IPS-20b (cell line): Measurements from ENCODE around the gene P2RX3.

Source experiments
- H3K27ac ChIP-seq: one replicate; pipeline ENCODE4 v1.5.1; 2013; ENCODE audit warnings: low read length
- H3K27me3 ChIP-seq: 2 replicates; pipeline ENCODE4 v1.6.1; 2013; ENCODE audit warnings: mild to moderate bottlenecking, low read length, inconsistent platforms; ENCODE audit not compliant: insufficient read depth
- H3K36me3 ChIP-seq: 2 replicates; pipeline ENCODE4 v1.6.1; 2013; ENCODE audit warnings: low read depth, mild to moderate bottlenecking, inconsistent platforms, low read length, moderate library complexity; ENCODE audit not compliant: insufficient read depth
- H3K4me1 ChIP-seq: 2 replicates; pipeline ENCODE4 v1.6.1; 2013; ENCODE audit warnings: mild to moderate bottlenecking, control low read depth, inconsistent platforms, low read length, moderate library complexity; ENCODE audit not compliant: insufficient read depth
- H3K4me3 ChIP-seq: 2 replicates; pipeline ENCODE4 v1.5.1; 2013; ENCODE audit warnings: mild to moderate bottlenecking, low read length, inconsistent platforms
- H3K9ac ChIP-seq: 2 replicates; pipeline ENCODE4 v1.6.1; 2013; ENCODE audit warnings: low read depth, mild to moderate bottlenecking, inconsistent platforms, low read length, moderate library complexity
- H3K9me3 ChIP-seq: 2 replicates; pipeline ENCODE4 v1.6.1; 2013; ENCODE audit warnings: mild to moderate bottlenecking, low read depth, low read length, inconsistent platforms; ENCODE audit not compliant: insufficient read depth

P2RX3 gene

DNA sequence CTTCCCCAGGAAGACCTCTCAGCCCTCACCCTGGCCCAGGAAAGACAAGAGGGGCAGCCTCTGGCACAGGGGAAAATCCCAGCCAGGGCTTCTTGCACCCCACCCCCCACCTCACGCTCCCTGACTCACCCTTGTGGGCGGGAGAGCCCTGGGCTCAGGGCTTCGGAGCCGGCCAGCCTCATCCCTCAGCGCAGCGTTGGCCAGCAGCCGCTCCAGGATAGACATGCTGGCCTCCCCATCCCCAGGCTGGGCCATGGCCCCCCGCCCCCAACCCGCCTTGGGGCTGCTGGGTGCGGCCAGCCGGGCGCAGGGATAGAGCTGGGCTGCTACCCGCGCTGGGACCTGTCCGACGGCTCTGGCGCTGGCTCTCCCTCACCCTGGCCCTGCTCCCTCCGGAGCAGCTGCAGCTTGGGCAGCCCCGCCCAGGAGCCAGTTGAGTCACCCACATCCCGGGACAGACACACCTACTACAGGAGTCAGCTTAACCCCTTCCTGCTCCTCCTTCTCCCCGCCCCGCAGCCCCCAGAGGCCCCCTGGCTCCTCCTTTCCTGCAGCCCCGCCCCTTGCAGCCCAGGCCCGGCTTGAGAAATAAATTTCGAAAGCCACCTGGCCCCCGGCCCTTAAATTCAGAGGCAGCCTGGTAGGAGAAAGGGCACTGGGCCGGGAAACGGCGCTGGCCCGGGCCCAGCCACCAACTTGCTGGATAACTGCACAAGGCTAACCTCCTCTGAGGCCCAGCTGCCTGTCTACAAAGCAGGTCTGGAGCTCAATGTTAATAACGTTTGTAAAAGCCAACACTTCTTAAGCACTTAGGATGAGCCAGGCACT lies 26.8 kb upstream of the P2RX3 start:
- Histone ChIP-seq H3K4me1 (peaks cover 21% of the 10 kb centered on the region), H3K9me3 (no peaks in the 10 kb centered on the region), H3K27me3 (no peaks in the 10 kb centered on the region), H3K9ac (peak overlapping the region; percentile 60; the same call in 1 of the 2 replicates), H3K4me3 (peak overlapping the region; percentile 59; the same call in 1 of the 2 replicates), H3K27ac (no peak overlapping the region), H3K36me3 (peaks cover 87% of the 10 kb centered on the region)

DNA sequence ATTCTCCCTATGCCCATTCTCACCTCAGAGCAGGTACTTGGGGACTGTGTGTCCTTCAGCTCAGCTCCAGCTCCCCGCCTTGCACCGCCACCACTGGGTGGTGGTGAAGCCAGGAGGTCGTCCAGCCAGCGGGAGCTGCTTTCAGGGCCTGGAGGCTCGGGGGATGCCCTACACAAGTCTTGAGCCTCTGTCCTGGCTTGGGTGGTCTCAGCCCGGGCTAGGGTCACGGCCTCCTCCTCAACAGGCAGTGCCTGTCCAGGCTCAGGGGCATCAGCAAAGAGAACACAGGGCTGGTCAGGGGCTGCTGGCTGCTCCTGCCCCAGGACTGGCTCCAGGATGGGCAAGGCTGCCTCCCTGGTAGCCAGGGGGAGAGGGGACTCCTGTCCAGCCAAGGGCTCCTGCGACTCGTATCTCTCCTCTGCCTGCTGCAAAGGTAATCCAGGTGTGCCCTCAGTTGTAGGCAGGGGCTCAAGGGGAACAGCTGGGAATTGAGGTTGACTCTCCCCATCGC lies 25.6 kb upstream of the P2RX3 start:
- H3K9ac ChIP-seq, result no peak overlapping the region
- H3K9me3 ChIP-seq, result no peaks in the 10 kb centered on the region
- no peaks in the 10 kb centered on the region for H3K27me3 ChIP-seq
- peaks cover 93% of the 10 kb centered on the region for H3K36me3 ChIP-seq
- no peak overlapping the region for H3K27ac ChIP-seq
- H3K4me1 ChIP-seq, result peaks cover 22% of the 10 kb centered on the region
- no peak overlapping the region for H3K4me3 ChIP-seq

DNA sequence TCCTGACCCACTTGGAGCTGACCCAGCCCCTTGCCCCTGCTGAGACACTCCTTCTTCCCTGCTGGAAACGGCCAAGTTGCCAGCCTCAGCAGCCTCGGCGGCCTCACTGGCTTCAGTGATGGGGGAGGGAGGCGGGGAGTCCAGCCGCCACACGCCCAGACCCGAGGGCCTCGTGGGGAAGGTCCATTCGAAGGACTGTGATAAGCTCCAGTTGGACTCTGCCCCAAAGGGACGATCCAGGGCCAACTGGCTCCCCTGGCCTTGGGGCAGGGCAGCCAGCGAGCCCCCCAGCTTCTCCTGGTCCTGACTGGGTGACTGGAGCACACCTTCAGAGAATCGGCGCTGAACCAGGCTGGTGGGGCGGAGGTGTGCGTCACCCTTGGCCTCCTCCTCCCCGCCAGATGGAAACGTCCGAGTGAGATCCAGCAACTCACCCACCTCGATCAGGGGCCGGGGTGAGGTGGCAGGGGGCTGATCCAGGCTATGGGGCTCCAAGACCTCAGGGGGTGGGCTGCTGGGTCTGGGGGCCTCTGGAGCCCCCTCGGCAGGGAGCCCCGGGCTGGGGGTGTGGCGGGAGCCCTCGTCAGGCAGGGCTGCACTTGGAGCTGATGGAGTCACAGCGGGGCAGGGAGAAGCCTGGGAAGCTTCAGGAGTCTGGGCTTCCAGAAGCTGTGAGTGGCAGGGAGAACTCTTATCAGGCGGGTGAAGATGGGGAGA lies 24.9 kb upstream of the P2RX3 start:
- H3K27me3 ChIP-seq, result no peaks in the 10 kb centered on the region
- no peak overlapping the region for H3K27ac ChIP-seq
- H3K4me3 ChIP-seq, result no peak overlapping the region
- peaks cover 93% of the 10 kb centered on the region for H3K36me3 ChIP-seq
- no peaks in the 10 kb centered on the region for H3K9me3 ChIP-seq
- no peak overlapping the region for H3K9ac ChIP-seq
- peaks cover 22% of the 10 kb centered on the region for H3K4me1 ChIP-seq

DNA sequence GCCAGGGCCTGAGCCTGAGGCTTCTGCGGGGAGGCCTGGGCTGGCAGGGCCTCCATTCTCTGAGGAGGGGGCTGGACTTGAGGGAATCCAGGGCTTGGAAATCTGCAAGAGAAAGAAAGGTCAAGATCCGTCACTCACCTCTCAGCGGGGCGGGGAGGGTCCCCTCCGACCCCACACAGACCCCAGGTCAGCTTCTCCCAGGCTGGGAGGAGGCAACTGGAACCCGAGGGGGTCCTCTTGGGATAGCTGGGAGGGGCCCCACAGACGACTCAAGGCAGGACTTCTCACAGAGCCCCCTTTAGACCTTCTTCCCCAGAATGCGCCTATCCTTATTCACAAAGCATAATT lies 24.4 kb upstream of the P2RX3 start:
- H3K36me3 ChIP-seq, result peaks cover 92% of the 10 kb centered on the region
- no peak overlapping the region for H3K9ac ChIP-seq
- no peak overlapping the region for H3K4me3 ChIP-seq
- H3K27ac ChIP-seq, result no peak overlapping the region
- no peaks in the 10 kb centered on the region for H3K9me3 ChIP-seq
- H3K27me3 ChIP-seq, result no peaks in the 10 kb centered on the region
- H3K4me1 ChIP-seq, result peaks cover 22% of the 10 kb centered on the region

DNA sequence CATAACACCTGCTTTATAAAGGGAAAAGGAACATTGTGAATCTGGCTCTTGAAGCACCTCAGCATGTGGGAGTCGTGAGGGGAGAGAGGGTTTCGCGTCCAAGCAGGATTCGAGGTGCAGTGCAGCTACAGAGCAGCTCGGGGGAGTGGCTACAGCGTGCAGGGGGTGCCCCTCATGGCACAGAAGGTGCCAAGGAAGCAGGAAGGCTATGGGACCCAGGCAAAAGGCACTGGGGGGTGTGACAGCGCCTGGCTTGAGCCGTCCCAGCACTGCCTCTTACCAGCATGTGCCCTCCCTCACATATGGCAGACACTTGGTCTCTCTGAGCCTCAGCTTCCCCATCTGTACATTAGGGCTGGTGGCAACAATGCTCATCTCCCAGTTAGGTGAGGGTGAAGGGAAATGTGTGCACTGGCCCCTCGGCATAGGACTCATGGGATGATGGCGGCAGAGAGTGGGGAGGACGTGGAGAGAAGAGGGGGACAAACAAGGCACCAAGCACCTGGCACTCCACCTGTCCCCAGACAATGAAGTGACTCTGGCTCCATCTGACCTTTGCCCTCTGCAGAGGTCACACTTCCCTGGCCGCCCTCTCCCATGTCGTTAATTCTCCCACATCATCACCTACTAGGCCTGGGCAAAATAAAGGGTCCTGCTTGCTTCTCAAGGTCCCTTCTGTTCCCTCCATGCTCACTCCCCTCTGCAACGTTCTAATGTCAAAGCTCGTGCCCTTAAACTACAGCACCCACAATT lies 23.8 kb upstream of the P2RX3 start:
- Histone ChIP-seq H3K9ac (no peak overlapping the region), H3K27me3 (no peaks in the 10 kb centered on the region), H3K27ac (no peak overlapping the region), H3K36me3 (peaks cover 89% of the 10 kb centered on the region), H3K4me1 (peaks cover 22% of the 10 kb centered on the region), H3K9me3 (no peaks in the 10 kb centered on the region), H3K4me3 (no peak overlapping the region)

DNA sequence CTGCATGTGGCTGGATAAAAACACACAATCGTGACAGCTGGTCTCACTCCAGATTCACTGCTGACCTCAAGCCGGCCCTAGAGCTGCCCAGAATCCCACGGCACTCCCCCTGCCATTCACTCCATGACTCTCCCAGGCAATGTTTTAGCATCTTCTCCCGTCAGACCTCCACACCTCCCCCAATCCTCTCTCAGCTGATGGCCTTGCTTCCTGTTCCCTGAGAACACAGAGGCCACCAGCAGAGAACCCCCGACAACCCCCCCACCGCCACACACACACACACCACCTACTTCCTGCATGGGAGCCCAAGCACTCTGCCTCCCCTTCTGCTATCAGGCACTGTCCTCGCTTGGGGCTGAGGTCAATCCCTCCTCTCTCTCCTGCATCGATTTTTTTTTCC lies 22.7 kb upstream of the P2RX3 start:
- H3K27ac ChIP-seq, result no peak overlapping the region
- peaks cover 88% of the 10 kb centered on the region for H3K36me3 ChIP-seq
- no peak overlapping the region for H3K4me3 ChIP-seq
- H3K9ac ChIP-seq, result no peak overlapping the region
- H3K27me3 ChIP-seq, result no peaks in the 10 kb centered on the region
- no peaks in the 10 kb centered on the region for H3K9me3 ChIP-seq
- peaks cover 21% of the 10 kb centered on the region for H3K4me1 ChIP-seq

DNA sequence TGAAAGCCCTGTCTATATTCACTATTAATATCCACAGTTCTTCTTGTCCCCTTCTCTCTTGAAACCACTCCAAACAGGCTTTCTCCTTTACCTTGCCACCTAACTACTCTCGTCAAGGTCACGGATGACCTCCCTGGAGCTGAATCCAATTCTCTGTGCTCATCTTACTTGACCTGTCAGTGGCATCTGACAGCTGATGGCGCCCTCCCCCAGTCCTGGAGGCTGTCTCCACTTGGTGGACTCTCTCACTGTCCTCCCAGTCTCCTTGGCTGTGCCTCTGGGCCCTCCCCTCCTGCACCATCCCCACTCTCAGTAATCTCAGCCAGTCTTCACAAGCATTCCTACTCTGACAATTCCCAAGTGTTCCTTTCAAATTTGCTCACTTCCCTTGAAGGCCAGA lies 22.1 kb upstream of the P2RX3 start:
- Histone ChIP-seq H3K4me3 (no peak overlapping the region), H3K27ac (no peak overlapping the region), H3K9me3 (no peaks in the 10 kb centered on the region), H3K27me3 (no peaks in the 10 kb centered on the region), H3K36me3 (peaks cover 89% of the 10 kb centered on the region), H3K4me1 (peaks cover 16% of the 10 kb centered on the region), H3K9ac (no peak overlapping the region)

DNA sequence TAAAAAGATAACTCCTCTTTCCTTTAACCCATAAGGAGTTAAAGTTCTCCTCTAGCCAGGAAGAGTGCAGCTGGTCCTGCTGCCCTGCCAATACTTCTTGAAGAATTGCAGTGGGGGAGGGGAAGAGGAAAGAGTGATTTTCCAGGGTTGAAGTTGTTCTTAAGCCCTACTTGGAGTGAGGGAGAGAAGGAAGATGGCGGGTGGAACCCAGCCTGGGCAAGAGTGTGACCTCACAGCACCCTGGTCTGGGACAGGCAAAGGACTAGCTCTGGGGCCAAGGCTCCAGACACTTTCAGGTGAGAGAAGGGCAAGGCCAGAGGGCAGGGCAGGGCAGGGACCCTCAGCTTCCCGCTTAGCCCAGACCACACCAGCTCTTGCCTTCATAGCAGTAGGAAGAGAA lies 20.0 kb upstream of the P2RX3 start:
- no peak overlapping the region for H3K4me3 ChIP-seq
- H3K36me3 ChIP-seq, result peaks cover 83% of the 10 kb centered on the region
- H3K9ac ChIP-seq, result no peak overlapping the region
- H3K27ac ChIP-seq, result no peak overlapping the region
- no peaks in the 10 kb centered on the region for H3K27me3 ChIP-seq
- H3K9me3 ChIP-seq, result no peaks in the 10 kb centered on the region
- H3K4me1 ChIP-seq, result peaks cover 32% of the 10 kb centered on the region

DNA sequence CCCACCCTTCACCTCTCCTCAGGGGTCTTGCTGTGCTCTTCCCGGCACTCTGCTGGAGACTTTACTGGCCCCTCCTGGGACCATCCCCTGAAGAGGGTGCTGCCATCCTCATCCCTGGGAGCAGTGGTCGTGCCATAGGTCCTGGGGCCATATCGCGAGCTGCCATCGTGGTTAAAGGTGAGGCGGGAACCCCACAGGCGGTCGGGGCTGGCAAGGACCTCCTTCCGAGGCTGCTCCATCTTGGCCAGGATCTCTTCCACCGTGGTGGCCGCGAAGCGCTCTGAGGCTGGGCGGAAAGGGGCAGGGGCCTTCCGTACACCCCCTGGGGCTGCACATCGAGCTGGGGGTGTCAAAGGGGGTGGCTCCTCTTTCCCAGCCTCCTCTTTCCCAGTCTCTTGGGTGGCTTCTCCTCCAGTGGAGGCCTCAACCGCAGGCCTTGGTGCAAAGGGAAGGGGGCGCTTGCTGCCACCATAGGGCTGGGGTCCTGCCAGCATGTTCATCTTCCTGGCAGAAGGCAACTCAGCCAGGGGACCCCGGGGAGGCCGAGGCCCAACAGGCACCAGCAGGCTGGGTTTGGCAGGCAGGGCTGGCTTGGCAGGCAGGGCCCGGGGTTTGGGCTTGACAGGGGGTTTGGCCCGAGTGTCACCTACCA lies 18.0 kb upstream of the P2RX3 start:
- Histone ChIP-seq H3K4me1 (peaks cover 28% of the 10 kb centered on the region), H3K36me3 (peaks cover 63% of the 10 kb centered on the region), H3K27ac (no peak overlapping the region), H3K9ac (no peak overlapping the region), H3K27me3 (no peaks in the 10 kb centered on the region), H3K4me3 (no peak overlapping the region), H3K9me3 (no peaks in the 10 kb centered on the region)

DNA sequence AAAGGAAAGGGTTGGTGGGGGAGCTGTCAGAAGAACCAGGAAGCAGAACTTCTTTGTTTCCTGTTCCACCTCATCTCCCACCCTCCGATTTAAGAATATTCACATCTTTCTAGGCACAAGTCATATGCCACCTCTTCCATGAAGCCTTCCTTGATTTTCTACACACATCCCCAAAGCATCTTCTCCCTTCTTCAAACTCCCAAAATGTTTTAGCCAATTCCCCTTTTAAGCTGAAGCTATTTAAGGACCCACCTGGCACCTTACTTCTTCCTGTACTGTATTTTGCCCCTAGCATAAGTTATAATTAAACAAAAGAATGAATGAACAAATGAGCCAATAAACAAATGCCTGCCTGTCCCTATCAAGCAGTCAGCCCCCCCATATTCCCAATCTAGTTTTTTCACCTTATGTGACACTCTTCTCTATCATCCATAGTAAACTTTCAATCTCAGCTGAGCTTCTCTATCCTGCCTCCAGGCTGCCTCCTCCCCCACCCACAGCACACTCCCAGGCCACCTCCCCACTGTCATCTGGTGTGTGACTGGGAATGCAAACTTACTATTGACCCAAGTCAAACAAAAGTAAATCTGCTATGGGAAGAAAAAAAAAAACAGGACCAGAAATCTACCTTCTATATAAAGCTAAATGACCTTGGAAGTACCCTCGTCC lies 17.3 kb upstream of the P2RX3 start:
- Histone ChIP-seq H3K9ac (no peak overlapping the region), H3K27ac (no peak overlapping the region), H3K36me3 (peaks cover 60% of the 10 kb centered on the region), H3K4me1 (peaks cover 31% of the 10 kb centered on the region), H3K27me3 (no peaks in the 10 kb centered on the region), H3K9me3 (no peaks in the 10 kb centered on the region), H3K4me3 (no peak overlapping the region)
